IPS DF 6.9 (cell line): ENCODE results near the gene ADAMTSL1.

Experiments used
- DNase-seq: peaks from one replicate; pipeline ENCODE4 v3.0.0-alpha.2; 2013; ENCODE audit warnings: low read depth, low spot score
- H3K27ac ChIP-seq: one replicate; pipeline ENCODE4 v1.5.1; 2013; ENCODE audit warnings: low read length, control low read depth
- H3K27me3 ChIP-seq: 2 replicates; pipeline ENCODE4 v1.6.1; 2013; ENCODE audit warnings: mild to moderate bottlenecking, low read length; ENCODE audit not compliant: control insufficient read depth, insufficient read depth
- H3K36me3 ChIP-seq: 2 replicates; pipeline ENCODE4 v1.6.1; 2013; ENCODE audit warnings: low read length; ENCODE audit not compliant: control insufficient read depth, insufficient read depth
- H3K4me1 ChIP-seq: 2 replicates; pipeline ENCODE4 v1.6.1; 2013; ENCODE audit warnings: low read length; ENCODE audit not compliant: control insufficient read depth, insufficient read depth
- H3K4me3 ChIP-seq: 2 replicates; pipeline ENCODE4 v1.5.1; 2013; ENCODE audit warnings: mild to moderate bottlenecking, low read length
- H3K9me3 ChIP-seq: 2 replicates; pipeline ENCODE4 v1.6.1; 2013; ENCODE audit warnings: low read length, inconsistent platforms; ENCODE audit not compliant: control insufficient read depth, insufficient read depth
- WGBS: extraction: QIAGEN DNeasy Blood & Tissue Kit; methylation state at CpG from one replicate; pipeline ENCODE4 v1.1.7; 2013; ENCODE audit warnings: mixed read lengths, missing lambda C conversion rate; ENCODE audit not compliant: insufficient read length, insufficient coverage; 5-methylcytosine and 5-hydroxymethylcytosine counted together

ADAMTSL1 gene

GRCh38 chr9:18694959-18695668, 221.2 kb downstream of the ADAMTSL1 start:
- no peaks in the 10 kb centered on the region for H3K27me3 ChIP-seq
- peaks cover 2% of the 10 kb centered on the region; the same call in 1 of the 2 replicates for H3K9me3 ChIP-seq
- no peaks in the 10 kb centered on the region for H3K4me1 ChIP-seq
- no peak for DNase-seq
- no peak overlapping the region for H3K27ac ChIP-seq
- no peaks in the 10 kb centered on the region for H3K36me3 ChIP-seq
- H3K4me3 ChIP-seq, result no peak overlapping the region

GRCh38 chr9:18698992-18699391, 225.0 kb downstream of the ADAMTSL1 start:
- H3K9me3 ChIP-seq, result peaks cover 2% of the 10 kb centered on the region; the same call in 1 of the 2 replicates
- H3K27me3 ChIP-seq, result no peaks in the 10 kb centered on the region
- no peak overlapping the region for H3K4me3 ChIP-seq
- no peak for DNase-seq
- no peaks in the 10 kb centered on the region for H3K4me1 ChIP-seq
- H3K36me3 ChIP-seq, result no peaks in the 10 kb centered on the region
- no peak overlapping the region for H3K27ac ChIP-seq
- no CpG with 5 or more reads among the region's 2 CpGs for WGBS

GRCh38 chr9:18699764-18700163, 225.8 kb downstream of the ADAMTSL1 start:
- WGBS, result no CpG with 5 or more reads among the region's 1 CpG
- Histone ChIP-seq H3K36me3 (no peaks in the 10 kb centered on the region), H3K27me3 (no peaks in the 10 kb centered on the region), H3K9me3 (peaks cover 1% of the 10 kb centered on the region; the same call in 1 of the 2 replicates), H3K27ac (no peak overlapping the region), H3K4me3 (no peak overlapping the region), H3K4me1 (no peaks in the 10 kb centered on the region)
- DNase-seq, result no peak

GRCh38 chr9:18700714-18701113, 226.8 kb downstream of the ADAMTSL1 start:
- H3K27ac ChIP-seq, result no peak overlapping the region
- H3K4me3 ChIP-seq, result no peak overlapping the region
- H3K9me3 ChIP-seq, result no peaks in the 10 kb centered on the region; the same call in 1 of the 2 replicates
- DNase-seq, result no peak
- H3K27me3 ChIP-seq, result no peaks in the 10 kb centered on the region
- H3K4me1 ChIP-seq, result no peaks in the 10 kb centered on the region
- H3K36me3 ChIP-seq, result no peaks in the 10 kb centered on the region

- no CpG with 5 or more reads among the region's 5 CpGs for WGBS
These were observed 229.4 kb downstream of the ADAMTSL1 start for GRCh38 chr9:18703151-18703900.

GRCh38 chr9:18703901-18704379, 230.0 kb downstream of the ADAMTSL1 start:
- no peaks in the 10 kb centered on the region for H3K4me1 ChIP-seq
- no CpG with 5 or more reads among the region's 4 CpGs for WGBS
- no peak for DNase-seq

More at GRCh38 chr9:18703151-18703900, 229.4 kb downstream of the ADAMTSL1 start:
- Histone ChIP-seq H3K27ac (no peak overlapping the region), H3K4me1 (no peaks in the 10 kb centered on the region), H3K36me3 (no peaks in the 10 kb centered on the region), H3K27me3 (no peaks in the 10 kb centered on the region), H3K4me3 (no peak overlapping the region), H3K9me3 (no peaks in the 10 kb centered on the region)
- no peak for DNase-seq

GRCh38 chr9:18705796-18706392, 231.9 kb downstream of the ADAMTSL1 start:
- DNase-seq, result no peak
- H3K4me3 ChIP-seq, result no peak overlapping the region
- no peak overlapping the region for H3K27ac ChIP-seq
- H3K4me1 ChIP-seq, result no peaks in the 10 kb centered on the region
- no CpG with 5 or more reads among the region's 4 CpGs for WGBS
- no peaks in the 10 kb centered on the region for H3K9me3 ChIP-seq
- H3K36me3 ChIP-seq, result no peaks in the 10 kb centered on the region
- no peaks in the 10 kb centered on the region for H3K27me3 ChIP-seq

More at GRCh38 chr9:18703901-18704379, 230.0 kb downstream of the ADAMTSL1 start:
- H3K27ac ChIP-seq, result no peak overlapping the region
- no peaks in the 10 kb centered on the region for H3K36me3 ChIP-seq
- no peaks in the 10 kb centered on the region for H3K27me3 ChIP-seq
- no peaks in the 10 kb centered on the region for H3K9me3 ChIP-seq
- H3K4me3 ChIP-seq, result no peak overlapping the region

- DNase-seq, result no peak
- no CpG with 5 or more reads among the region's 11 CpGs for WGBS
- Histone ChIP-seq H3K36me3 (no peaks in the 10 kb centered on the region), H3K27me3 (no peaks in the 10 kb centered on the region), H3K4me3 (no peak overlapping the region), H3K27ac (no peak overlapping the region), H3K4me1 (no peaks in the 10 kb centered on the region), H3K9me3 (no peaks in the 10 kb centered on the region)
These were observed 232.7 kb downstream of the ADAMTSL1 start for GRCh38 chr9:18706648-18707047.

GRCh38 chr9:18707061-18707461, 233.1 kb downstream of the ADAMTSL1 start:
- H3K27me3 ChIP-seq, result no peaks in the 10 kb centered on the region
- no peaks in the 10 kb centered on the region for H3K4me1 ChIP-seq
- no peaks in the 10 kb centered on the region for H3K36me3 ChIP-seq
- no peak for DNase-seq
- no peak overlapping the region for H3K4me3 ChIP-seq
- H3K27ac ChIP-seq, result no peak overlapping the region
- H3K9me3 ChIP-seq, result no peaks in the 10 kb centered on the region
- no CpG with 5 or more reads among the region's 5 CpGs for WGBS

GRCh38 chr9:18707489-18708205, 233.7 kb downstream of the ADAMTSL1 start:
- WGBS, result no CpG with 5 or more reads among the region's 8 CpGs
- Histone ChIP-seq H3K4me1 (no peaks in the 10 kb centered on the region), H3K36me3 (no peaks in the 10 kb centered on the region), H3K4me3 (no peak overlapping the region), H3K9me3 (no peaks in the 10 kb centered on the region), H3K27me3 (no peaks in the 10 kb centered on the region), H3K27ac (no peak overlapping the region)
- no peak for DNase-seq
